Panc1 (cell line): ENCODE measurements around the gene PTBP3. TPM values are rescaled to one million over a fixed set of nuclear protein-coding genes. Genes with fewer than 3 reads are reported as not detected.
"Not testable (repeated sequence)": the region's sequence is repeated elsewhere in the genome, so short reads cannot be mapped to it uniquely, and the experiment has no call there.

Source experiments
- ATAC-seq: fragments of 200-7000 bp; cut with Tn5 transposase; 2 replicates; pipeline ENCODE4 v1.9.1; 2020; ENCODE audit warnings: mild to moderate bottlenecking, moderate library complexity
- BruUV-seq: library from RNA; stranded (reverse); fragments of 400-500 nt; replicated peaks from 2 replicates; lab custom pipeline; 2021; lab: Mats Ljungman, UMichigan
- CTCF ChIA-PET: fragments of 300-600 bp; sonication (Branson Sonifier 250); formaldehyde crosslinking; loops from one replicate; lab custom pipeline; 2022; ENCODE audit warnings: antibody characterized with exemption; lab: Charles Lee
- POLR2A ChIA-PET: fragments of 300-600 bp; sonication (Branson Sonifier 250); formaldehyde crosslinking; loops from one replicate; lab custom pipeline; 2022; ENCODE audit warnings: antibody characterized with exemption; lab: Charles Lee
- DNase-seq: peaks from one replicate; pipeline ENCODE4 v3.0.0-alpha.2; 2010; ENCODE audit warnings: low read depth, low spot score
- H3K27ac ChIP-seq: 2 replicates; pipeline ENCODE4 v1.5.1; 2011; ENCODE audit warnings: mild to moderate bottlenecking, low read length, inconsistent platforms
- H3K27me3 ChIP-seq: fragments of 200-500 bp; sonication (Bioruptor generic); 2 replicates; pipeline ENCODE4 v1.6.0; 2014; ENCODE audit warnings: low read length, inconsistent platforms; ENCODE audit not compliant: control insufficient read depth, insufficient read depth
- H3K36me3 ChIP-seq: fragments of 200-500 bp; sonication (Bioruptor generic); 2 replicates; pipeline ENCODE4 v1.5.1; 2014; ENCODE audit warnings: inconsistent platforms, mild to moderate bottlenecking, low read length, moderate library complexity; ENCODE audit not compliant: control insufficient read depth, insufficient read depth
- H3K4me1 ChIP-seq: 2 replicates; pipeline ENCODE4 v1.5.1; 2011; ENCODE audit warnings: inconsistent platforms, mild to moderate bottlenecking, low read length, moderate library complexity; ENCODE audit not compliant: control insufficient read depth, insufficient read depth
- H3K4me3 ChIP-seq, 2 experiments: 2 replicates each; pipeline ENCODE4 v1.5.1; 2011 to 2012; ENCODE audit warnings: low read depth in 2 of 2, low read length in 2 of 2, mild to moderate bottlenecking in 2 of 2, inconsistent platforms in 1 of 2, moderate library complexity in 1 of 2
- H3K9me3 ChIP-seq: fragments of 200-500 bp; sonication (Bioruptor generic); 2 replicates; pipeline ENCODE4 v1.5.1; 2014; ENCODE audit warnings: low read depth, mild to moderate bottlenecking, inconsistent platforms, low read length, moderate library complexity; ENCODE audit not compliant: control insufficient read depth, insufficient read depth
- POLR2AphosphoS5 ChIP-seq: IDR thresholded peaks from 2 replicates; pipeline ENCODE4 v1.6.1; 2012; ENCODE audit warnings: mild to moderate bottlenecking, low read depth, low read length, moderate library complexity
- SIN3A ChIP-seq: IDR thresholded peaks from 2 replicates; pipeline ENCODE4 v1.6.1; 2012; ENCODE audit warnings: low read depth, mild to moderate bottlenecking, low read length, moderate library complexity, borderline replicate concordance; ENCODE audit not compliant: insufficient read depth
- TCF7L2 ChIP-seq: IDR thresholded peaks from 2 replicates; pipeline ENCODE4 v1.6.1; 2011; ENCODE audit warnings: mild to moderate bottlenecking, low read depth, low read length, inconsistent platforms
- in situ Hi-C: cut with HindIII; loops from 2 replicates; pipeline ENCODE4 v1.10.0; 2016; ENCODE audit warnings: low sequenced_read_pairs, low pct_unique_long_range_greater_than_20kb
- intact Hi-C: fragments of 100-400 bp; cut with micrococcal nuclease; formaldehyde crosslinking; loops from one replicate; pipeline ENCODE4 v1.10.0; 2022; ENCODE audit not compliant: unreplicated experiment
- total RNA-seq: library from RNA; stranded (reverse); gene quantifications from one replicate; pipeline ENCODE4 v1.2.1, GENCODE V29; 2021; ENCODE audit not compliant: unreplicated experiment
- TF ChIP-seq, protein P1 (sequence below): fragments of 450-650 bp; IDR thresholded peaks from 2 replicates; pipeline ENCODE4 v1.5.1; 2017; ENCODE audit warnings: mild to moderate bottlenecking
- TF ChIP-seq, protein P2 (sequence below), 2 experiments: IDR thresholded peaks; 2 replicates each; pipeline ENCODE4 v1.6.1; 2011 to 2012; ENCODE audit warnings: low read depth in 2 of 2, control low read depth in 1 of 2, low read length in 1 of 2, mild to moderate bottlenecking in 1 of 2, moderate library complexity in 1 of 2; ENCODE audit not compliant: insufficient read depth in 1 of 2

The PTBP3 gene
- total RNA-seq, 1 experiment from 2014 or later, result 82.5 TPM

DNA sequence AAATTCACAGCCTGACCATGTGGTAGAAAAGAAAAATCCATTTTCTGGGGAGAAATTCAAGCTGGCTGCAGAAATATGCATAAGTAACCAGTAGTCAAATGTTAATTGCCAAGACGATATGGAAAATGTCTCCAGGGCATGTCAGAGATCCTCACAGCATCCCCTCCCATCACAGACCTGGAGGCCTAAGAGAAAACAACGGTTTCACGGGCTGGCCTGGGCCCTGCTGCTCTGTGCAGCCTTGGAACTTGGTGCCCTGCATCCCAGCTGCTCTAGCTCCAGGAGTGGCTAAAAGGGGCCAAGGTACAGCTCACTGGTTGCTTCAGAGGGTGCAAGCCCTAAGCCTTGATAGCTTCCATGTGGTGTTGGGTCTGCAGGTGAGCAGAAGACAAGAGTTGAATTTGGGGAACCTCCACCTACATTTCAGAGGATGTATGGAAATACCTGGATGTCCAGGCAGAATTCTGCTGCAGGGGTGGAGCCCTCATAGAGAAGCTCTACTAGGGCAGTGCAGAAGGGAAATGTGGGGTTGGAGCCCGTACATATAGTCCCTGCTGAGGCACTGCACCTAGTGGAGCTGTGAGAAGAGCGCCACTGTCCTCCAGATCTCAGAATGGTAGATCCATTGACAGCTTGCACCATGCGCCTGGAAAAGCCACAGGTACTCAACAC, 49.7 kb downstream of the PTBP3 start:
- CTCF ChIA-PET, result no interaction called here
- DNase-seq (no peak), ATAC-seq (no peak)
- Histone ChIP-seq H3K4me3 (no peak overlapping the region), H3K9me3 (no peaks in the 10 kb centered on the region), H3K27ac (no peak overlapping the region), H3K4me1 (no peaks in the 10 kb centered on the region), H3K36me3 (no peaks in the 10 kb centered on the region), H3K27me3 (no peaks in the 10 kb centered on the region)
- intact Hi-C loops, result no loop called here
- POLR2A ChIA-PET, result no interaction called here
- in situ Hi-C loops, result no loop called here
- no TSS peak for BruUV-seq
- TF ChIP-seq, protein P1, sequence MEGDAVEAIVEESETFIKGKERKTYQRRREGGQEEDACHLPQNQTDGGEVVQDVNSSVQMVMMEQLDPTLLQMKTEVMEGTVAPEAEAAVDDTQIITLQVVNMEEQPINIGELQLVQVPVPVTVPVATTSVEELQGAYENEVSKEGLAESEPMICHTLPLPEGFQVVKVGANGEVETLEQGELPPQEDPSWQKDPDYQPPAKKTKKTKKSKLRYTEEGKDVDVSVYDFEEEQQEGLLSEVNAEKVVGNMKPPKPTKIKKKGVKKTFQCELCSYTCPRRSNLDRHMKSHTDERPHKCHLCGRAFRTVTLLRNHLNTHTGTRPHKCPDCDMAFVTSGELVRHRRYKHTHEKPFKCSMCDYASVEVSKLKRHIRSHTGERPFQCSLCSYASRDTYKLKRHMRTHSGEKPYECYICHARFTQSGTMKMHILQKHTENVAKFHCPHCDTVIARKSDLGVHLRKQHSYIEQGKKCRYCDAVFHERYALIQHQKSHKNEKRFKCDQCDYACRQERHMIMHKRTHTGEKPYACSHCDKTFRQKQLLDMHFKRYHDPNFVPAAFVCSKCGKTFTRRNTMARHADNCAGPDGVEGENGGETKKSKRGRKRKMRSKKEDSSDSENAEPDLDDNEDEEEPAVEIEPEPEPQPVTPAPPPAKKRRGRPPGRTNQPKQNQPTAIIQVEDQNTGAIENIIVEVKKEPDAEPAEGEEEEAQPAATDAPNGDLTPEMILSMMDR, result no peak
- TF ChIP-seq POLR2AphosphoS5, result no peak
- TF ChIP-seq, protein P2, sequence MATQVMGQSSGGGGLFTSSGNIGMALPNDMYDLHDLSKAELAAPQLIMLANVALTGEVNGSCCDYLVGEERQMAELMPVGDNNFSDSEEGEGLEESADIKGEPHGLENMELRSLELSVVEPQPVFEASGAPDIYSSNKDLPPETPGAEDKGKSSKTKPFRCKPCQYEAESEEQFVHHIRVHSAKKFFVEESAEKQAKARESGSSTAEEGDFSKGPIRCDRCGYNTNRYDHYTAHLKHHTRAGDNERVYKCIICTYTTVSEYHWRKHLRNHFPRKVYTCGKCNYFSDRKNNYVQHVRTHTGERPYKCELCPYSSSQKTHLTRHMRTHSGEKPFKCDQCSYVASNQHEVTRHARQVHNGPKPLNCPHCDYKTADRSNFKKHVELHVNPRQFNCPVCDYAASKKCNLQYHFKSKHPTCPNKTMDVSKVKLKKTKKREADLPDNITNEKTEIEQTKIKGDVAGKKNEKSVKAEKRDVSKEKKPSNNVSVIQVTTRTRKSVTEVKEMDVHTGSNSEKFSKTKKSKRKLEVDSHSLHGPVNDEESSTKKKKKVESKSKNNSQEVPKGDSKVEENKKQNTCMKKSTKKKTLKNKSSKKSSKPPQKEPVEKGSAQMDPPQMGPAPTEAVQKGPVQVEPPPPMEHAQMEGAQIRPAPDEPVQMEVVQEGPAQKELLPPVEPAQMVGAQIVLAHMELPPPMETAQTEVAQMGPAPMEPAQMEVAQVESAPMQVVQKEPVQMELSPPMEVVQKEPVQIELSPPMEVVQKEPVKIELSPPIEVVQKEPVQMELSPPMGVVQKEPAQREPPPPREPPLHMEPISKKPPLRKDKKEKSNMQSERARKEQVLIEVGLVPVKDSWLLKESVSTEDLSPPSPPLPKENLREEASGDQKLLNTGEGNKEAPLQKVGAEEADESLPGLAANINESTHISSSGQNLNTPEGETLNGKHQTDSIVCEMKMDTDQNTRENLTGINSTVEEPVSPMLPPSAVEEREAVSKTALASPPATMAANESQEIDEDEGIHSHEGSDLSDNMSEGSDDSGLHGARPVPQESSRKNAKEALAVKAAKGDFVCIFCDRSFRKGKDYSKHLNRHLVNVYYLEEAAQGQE (IDR thresholded peaks at IDR 0.05; ENCODE audit: insufficient read depth in 1 of 2, low read depth in 2 of 2, low read length in 1 of 2), result no peak
- no peak for TF ChIP-seq SIN3A
- TF ChIP-seq TCF7L2, result no peak

DNA sequence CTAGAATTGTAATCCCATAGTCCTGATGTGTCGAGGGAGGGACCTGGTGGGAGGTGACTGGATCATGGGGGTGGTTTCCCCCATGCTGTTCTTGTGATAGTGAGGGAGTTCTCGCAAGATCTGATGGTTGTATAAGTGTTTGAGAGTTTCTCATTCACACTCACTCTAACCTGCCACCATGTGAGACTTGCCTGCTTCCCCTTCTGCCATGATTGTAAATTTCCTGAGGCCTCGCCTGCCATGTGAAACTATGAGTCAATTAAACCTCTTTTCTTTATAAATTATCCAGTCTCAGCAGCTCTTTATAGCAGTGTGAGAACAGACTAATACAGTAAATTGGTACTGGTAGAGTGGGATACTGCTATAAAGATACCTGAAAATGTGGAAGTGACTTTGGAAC, 50.6 kb downstream of the PTBP3 start:
- H3K27me3 ChIP-seq, H3K4me1 ChIP-seq, ATAC-seq, CTCF ChIA-PET, intact Hi-C loops, POLR2A ChIA-PET, H3K9me3 ChIP-seq, in situ Hi-C loops, H3K27ac ChIP-seq, H3K36me3 ChIP-seq, DNase-seq, BruUV-seq, H3K4me3 ChIP-seq: not testable (repeated sequence)

DNA sequence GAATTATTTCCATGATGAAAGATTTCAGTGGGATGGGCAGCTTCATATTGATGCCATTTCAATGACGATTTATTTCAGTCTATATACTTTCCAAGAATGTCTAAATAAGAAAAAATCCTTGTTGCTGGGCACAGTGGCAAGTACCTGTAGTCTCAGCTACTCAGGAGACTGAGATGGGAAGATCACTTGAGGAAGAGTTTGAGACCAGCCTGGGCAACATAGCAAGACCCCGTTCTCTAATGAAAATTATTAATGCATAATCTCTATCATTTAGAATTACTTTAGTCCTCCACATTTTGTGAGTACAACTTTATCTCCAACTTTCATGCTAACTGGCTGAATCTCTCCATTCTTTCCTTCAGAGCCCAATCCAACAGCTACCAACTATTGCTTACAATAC, 52.5 kb downstream of the PTBP3 start:
- POLR2A ChIA-PET, result no interaction called here
- CTCF ChIA-PET, result interaction anchor here (0.5 kb wide), 1 partner anchor 53 kb away, joined by 4 read pairs; the partner anchor contains the start of gene PTBP3

More for the DNA sequence above, 52.5 kb downstream of the PTBP3 start:
- in situ Hi-C loops, result no loop called here
- no peak overlapping the region for H3K4me3 ChIP-seq
- TF ChIP-seq SIN3A (no peak), POLR2AphosphoS5 (no peak), TCF7L2 (no peak)
- TF ChIP-seq, protein P2 (IDR thresholded peaks at IDR 0.05; ENCODE audit: insufficient read depth in 1 of 2, low read depth in 2 of 2, low read length in 1 of 2), result no peak
- TF ChIP-seq, protein P1, result no peak
- no TSS peak for BruUV-seq
- DNase-seq (no peak), ATAC-seq (no peak)
- H3K27ac ChIP-seq, result no peak overlapping the region
- intact Hi-C loops, result no loop called here
- H3K9me3 ChIP-seq, result no peaks in the 10 kb centered on the region
- H3K4me1 ChIP-seq, result no peaks in the 10 kb centered on the region
- H3K27me3 ChIP-seq, result no peaks in the 10 kb centered on the region
- no peaks in the 10 kb centered on the region for H3K36me3 ChIP-seq
